ENCODE measurements around the gene TSEN54.
A peak's percentile ranks its signal among the peaks of the same experiment; 100 is the strongest.

Gene TSEN54

DNA sequence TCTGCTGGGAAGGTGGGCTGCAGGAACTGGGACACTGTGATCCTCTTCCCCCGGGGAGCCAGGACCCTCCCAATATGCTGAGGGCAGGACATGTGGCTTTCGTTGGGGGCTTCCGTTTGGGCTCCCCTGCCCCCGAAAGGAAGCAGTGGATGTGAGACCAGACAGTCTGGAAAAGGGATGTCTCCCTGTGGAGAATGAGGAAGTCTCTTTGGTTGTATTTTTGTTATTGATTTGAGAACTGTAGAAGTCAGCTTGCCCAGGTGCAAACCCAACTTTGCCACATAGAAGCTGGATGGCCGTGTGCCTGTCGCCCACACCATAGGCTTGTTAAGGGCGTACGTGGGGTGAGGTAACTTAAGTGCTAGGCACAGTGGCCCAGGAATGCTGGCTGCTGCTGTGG is 27.9 kb downstream of the TSEN54 start:
- no peak for DNase-seq (ENCODE audit: low read depth)

DNA sequence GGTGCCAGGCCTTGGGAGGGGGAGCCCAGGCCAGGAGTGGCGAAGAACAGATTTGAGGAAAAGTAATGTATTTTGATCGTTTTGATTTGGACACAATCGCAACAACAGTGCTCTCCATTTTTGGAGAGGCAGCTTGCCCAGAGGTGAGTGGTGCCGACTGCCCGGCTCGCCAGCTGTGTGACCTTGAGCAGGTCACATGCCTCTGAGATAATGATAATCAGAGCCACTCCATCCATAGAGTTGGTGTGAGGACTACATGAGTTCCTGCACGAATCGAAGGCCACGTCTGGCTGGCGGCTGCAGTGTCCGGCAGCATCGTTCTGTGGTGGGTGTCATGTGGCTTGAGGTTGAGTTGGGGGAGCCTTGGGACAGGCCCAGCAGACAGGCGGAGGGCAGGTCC is 29.9 kb downstream of the TSEN54 start:
- DNase-seq (ENCODE audit: low read depth) = no peak

DNA sequence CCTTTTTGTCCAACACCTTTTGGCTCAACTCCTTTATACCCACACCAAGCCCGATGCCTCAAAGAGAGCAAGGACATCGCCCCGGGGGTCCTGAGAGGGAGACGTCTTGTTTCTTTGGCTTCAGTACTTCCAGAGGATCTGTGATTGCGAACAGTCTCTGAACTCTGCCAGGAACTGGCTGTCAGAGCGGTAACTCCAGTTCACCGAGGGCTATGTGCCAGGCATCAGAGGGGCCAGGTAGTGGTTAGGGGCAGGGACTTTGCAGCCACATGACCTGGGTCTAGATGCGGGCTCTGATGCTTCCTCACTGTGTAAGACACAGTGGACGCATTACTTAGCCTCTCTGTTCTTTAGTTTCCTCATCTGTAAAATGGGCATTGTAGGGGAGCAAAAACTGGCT is 30.8 kb downstream of the TSEN54 start:
- DNase-seq (ENCODE audit: low read depth) = no peak

DNA sequence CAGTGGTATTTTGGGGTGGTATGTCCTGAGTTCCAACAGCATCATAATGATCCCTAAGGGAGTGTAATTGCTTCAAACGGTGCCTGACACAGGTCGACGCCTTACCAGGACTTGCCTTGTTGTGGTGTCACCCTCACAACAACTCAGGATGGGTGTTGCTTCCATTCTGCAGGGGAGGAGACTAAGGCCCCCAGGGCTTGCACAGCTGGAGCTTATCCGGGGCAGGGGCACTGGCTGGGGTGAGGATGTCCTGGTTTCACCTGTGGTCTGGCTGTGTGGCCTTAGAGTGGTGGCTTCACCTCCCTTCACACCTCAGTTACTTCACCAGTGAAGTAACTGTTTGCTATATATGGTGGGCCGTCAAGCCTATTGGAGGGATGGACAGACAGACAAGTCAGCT is 32.5 kb downstream of the TSEN54 start:
- DNase-seq (ENCODE audit: low read depth) = no peak

DNA sequence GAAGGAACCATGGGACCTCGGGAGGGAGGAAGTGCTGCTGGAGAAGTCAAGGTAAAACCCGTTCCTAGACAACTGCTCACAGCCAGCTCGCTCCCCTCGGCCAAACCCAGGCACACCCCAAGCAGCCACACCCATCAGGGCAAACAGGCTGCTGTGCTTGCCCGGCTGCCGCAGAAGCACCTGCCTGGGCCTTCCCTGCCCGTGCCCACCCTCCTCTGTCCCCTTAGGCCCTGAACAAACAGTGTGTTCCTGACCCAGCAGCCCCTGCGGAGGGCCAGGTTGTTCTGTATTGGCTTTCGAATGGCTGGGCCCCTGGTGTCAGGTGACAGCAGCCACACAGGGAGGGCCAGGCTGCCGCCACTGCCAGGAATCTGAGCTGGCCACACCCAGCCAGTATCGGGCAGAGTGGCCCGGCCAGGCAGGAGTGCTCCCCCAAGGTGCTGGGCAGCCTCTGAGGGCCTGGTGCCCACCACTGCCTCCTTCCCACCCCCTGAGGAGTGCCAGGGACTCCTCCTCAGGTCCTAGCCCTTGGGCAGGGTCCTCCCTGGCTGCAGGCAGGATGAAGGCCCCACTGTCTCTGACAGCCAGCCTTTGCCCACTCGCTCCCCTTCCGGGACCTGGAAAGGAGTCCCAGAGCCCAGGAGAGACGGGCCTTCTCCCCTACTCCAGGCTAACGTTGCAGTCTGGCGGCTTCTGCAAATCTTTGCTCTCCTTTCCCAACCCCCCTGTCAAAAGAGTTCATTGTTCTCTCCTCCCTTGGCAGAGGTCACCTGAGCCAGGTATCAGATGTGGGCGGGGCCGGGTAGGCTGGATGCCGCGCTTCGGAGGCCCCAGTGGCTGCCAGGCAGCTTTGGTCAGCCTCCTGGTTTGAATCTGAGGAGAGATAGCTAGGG is 33.2 kb downstream of the TSEN54 start:
- no peak for DNase-seq (ENCODE audit: low read depth)

DNA sequence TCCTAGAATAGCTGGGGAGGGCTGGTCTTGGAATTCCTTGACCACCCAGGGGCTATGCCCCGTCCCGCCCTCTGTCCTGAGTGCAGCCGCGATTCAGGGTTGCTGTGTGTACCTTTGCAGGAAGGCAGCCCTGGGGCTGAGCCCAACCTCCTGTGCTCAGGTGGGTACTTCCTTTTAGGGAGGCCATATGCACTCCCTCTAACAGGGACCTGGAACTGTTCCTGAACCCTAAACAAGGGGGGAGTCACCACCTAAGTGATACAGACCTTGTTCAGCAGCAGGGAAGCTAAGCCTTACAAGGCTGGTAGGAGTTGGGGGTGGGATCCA is 33.8 kb downstream of the TSEN54 start:
- no peak for DNase-seq (ENCODE audit: low read depth)

DNA sequence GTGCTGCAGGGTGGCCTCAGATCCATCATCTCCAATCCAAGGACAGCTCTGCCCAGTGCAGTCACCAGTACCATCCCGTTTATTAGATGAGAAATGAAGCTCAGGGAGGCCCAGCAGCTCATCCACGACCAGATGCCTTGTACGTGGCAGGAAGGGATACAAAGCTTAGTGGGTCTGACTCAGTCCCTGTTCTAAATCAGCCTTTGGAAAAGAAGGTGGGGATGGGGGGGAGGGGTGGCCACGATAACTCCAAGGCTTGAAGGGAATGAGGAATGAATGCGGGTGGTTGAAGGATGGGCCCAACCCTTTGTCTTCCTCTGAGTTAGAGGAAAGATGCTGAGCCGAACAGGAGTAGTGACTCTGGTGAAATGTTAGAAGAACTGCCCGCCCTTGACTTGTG is 34.9 kb downstream of the TSEN54 start:
- DNase-seq (ENCODE audit: low read depth) = peak; percentile 70

DNA sequence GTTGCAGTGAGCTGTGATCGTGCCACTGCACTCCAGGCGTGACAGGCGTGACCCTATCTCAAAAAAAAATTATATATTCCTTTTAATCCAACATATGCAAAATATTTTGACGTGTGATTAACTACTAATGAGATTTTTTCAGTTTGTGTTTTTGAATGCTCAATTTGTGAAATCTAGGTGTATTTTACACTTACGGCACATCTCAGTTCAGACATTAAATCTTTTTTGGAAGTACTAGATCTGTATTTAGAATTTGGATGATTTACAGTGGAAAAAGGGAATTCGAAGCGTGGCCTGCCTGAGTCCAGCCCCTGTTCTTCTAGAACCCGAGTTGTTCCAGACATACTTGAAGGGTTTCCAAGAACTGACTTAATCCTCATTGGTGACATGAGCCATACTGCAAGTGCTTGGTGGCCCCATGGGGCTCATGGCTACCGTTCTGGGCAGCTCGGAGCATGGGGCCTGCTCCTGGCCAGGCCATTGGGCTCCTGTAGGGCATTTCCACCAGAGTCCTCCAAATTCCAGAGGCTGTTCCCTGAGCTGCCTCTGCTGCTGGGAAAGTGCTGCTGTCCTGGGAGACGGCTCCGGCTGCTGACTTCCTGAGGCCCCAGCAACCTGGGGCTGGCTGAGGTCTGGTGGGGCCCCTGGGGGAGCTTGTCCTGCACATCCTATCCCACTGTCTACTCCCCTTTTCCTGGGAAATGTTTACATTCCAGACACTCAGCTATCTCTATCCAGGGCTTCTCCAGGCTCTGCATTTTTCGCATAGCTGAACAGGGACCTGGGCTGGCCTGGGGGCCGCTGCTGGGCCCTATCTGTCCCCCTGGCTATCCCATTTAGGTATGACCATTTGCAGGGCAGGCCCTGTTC is 36.3 kb downstream of the TSEN54 start:
- DNase-seq (ENCODE audit: low read depth) = peak; percentile 73

DNA sequence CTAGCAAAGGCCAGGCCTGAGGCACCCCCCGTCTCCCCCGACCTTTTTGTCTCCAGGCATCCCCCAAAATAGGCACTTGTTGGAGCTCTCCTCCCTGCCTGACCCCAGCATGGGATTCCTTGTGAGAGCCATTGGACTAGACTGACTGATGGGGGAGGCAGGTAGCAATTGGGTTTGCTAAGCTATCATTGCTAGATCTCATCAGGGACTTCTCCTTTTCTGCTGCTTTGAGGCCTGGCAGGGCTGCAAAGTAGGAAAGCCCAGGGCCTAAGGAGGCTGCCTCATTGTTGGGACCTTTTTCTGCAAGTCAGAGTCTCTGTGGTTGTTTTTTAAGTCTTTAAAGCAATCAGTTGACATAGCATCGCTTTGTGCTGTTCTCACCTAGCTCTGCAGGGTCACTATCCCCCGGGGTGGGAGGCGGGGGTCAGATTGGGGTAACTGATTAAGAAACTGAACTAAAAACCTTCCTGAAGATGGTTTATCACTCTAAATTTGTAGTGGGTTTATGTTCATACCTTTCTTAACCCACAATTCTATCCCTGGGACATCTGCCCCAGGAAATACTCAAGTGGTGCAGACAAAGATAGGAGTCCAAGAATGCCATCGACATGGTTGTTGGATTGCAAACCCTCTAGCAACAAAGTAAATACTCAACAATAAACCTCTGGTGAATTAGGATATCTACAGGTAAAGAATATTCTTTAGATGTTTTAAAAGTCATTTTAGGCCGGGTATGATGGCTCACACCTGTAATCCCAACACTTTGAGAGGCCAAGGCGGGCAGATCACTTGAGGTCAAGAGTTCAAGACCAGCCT is 37.2 kb downstream of the TSEN54 start:
- no peak for DNase-seq (ENCODE audit: low read depth)

DNA sequence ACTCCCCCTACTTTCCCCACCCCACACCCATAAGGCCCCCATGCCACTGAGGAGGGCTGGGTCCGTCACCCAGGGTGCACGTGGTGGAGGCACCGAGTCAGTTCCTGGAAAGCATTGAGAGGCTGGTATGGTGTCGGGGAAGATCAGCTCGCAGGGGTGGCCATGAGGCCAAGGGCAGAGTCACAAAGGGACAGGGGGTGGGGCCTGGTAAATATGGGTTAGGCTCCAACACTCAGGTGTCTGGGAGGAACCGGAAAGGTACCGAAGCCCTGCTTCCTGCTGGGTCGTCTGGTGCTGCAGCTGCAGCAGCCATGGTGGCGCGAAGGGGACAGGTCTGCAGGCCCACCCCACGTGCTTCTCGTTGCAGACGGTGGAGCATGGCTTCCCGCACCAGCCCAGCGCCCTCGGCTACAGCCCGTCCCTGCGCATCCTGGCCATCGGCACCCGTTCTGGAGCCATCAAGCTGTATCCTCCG is 39.4 kb downstream of the TSEN54 start:
- no peak for DNase-seq (ENCODE audit: low read depth)

DNA sequence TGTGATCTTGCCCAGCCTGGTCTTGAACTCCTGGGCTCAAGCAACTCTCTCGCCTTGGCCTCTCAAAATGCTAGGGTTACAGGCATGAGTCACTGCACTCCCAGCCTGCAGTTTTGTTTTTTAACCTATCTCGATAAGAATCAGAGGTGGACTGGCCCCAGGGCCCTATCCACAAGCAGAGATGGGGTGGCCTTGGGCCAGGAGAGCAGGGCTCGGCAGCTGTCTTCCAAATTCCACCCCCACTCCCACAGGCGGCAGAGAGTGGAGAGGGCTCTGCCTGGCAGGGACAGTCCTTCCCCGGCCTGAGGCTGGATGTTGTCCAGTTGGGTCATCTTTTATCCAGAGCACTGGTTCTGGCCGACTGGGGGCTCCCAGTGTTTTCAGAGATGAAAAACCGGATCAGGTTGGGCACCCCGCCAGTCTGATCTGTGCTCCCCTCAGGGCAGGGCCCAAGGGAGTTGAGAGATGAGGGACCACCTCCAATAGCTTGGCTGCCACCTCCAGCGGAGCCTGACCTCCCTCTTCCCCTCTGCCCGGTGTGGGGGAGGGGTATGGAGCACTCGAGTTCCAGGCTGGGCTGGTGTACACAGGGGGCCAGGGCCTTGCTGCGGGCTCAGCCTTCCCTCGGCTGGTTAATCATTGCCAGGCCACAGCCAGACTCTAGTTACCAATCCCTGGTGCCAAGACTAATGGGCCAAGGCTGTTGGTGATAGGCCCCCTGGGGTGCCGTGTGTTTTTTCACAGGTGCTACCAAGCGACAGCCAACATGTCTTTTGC is 40.9 kb downstream of the TSEN54 start:
- DNase-seq (ENCODE audit: low read depth) = peak; percentile 71

DNA sequence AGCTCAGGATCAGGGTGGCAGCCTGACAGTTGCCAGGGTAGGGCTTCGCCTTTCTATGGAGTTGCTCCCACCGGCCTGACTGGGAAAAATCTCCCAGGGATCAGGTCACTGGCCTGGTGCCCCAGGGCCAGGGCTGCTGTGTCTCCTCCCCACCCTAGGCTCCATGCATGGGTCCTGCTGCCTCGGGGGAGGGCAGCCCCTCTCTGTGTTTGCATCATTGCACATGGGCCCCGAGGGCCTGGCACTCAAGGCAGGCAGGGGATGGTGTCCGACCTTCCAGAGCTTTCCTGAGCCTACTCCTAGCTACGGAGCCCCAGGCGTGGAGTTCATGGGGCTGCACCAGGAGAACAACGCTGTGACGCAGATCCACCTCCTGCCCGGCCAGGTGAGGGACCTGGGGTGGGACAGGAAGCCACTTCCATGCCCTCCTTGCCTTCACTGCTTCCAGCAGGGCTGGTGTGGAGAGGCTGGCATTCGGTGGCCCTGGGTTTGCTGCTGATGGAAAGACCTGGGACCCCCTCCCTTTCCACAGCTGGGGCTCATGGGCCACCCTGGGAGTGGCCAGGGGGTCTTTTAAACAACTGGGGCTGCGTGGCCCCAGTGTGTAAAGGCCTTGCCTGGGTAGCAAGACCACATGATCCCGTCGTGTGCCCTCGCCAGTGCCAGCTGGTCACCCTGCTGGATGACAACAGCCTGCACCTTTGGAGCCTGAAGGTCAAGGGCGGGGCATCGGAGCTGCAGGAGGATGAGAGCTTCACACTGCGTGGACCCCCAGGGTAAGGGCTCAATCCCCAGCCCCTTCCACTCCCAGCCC is 41.7 kb downstream of the TSEN54 start:
- no peak for DNase-seq (ENCODE audit: low read depth)

DNA sequence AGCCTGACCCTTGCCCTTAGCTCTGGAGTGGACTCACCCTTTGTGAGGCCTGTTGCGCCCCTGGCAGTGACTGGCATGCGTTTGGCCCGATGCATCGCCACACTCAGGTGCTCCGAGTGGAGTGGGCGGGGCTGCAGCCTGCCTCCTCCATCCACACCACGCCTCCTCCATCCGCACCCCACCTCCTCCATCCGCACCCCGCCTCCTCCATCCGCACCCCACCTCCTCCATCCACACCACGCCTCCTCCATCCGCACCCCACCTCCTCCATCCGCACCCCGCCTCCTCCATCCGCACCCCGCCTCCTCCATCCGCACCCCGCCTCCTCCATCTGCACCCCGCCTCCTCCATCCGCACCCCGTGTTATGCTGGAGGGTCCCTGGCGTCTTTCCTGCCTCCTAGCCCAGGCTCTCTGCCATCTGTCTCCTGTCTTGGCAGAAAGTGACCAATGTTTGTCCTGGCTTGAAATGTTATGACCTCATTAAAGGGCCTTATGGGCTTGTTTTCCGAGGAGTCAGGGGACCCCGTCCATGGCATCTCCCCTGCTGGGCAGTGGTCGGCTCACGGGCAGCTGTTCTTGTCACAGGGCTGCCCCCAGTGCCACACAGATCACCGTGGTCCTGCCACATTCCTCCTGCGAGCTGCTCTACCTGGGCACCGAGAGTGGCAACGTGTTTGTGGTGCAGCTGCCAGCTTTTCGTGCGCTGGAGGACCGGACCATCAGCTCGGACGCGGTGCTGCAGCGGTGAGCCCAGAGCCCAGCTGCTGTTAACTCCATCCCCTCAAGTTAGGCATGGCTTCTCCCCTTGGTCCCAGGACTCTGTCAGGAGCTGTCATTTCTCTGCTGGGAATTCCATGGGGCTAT is 42.6 kb downstream of the TSEN54 start:
- DNase-seq (ENCODE audit: low read depth) = no peak

DNA sequence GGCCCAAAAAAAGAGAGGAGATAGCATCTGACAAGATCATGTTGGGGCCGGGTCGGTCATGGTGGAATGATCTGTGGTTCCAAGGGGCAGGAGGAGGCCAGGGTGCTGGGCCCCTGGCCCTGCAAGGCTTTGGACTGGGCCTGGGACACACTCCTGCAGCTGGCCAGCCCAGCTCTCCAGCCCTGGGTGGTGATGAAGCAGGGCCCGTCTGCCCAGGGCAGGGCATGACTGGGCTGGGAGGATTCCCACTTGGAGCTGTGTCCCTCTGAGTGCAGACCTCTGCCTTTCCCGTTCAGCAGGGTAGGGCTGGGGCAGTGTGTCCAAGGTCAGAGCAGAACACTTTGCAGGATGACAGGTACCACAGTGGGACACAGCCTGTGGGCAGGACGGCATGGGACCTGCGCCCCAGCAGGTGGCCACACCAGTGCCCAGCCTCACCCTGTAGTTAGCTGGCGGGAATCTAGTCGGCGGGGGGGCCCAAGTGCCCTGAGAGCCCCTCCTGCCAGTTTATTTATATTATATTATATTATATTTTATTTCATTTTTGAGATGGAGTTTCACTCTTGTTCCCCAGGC is 43.7 kb downstream of the TSEN54 start:
- DNase-seq (ENCODE audit: low read depth) = no peak

DNA sequence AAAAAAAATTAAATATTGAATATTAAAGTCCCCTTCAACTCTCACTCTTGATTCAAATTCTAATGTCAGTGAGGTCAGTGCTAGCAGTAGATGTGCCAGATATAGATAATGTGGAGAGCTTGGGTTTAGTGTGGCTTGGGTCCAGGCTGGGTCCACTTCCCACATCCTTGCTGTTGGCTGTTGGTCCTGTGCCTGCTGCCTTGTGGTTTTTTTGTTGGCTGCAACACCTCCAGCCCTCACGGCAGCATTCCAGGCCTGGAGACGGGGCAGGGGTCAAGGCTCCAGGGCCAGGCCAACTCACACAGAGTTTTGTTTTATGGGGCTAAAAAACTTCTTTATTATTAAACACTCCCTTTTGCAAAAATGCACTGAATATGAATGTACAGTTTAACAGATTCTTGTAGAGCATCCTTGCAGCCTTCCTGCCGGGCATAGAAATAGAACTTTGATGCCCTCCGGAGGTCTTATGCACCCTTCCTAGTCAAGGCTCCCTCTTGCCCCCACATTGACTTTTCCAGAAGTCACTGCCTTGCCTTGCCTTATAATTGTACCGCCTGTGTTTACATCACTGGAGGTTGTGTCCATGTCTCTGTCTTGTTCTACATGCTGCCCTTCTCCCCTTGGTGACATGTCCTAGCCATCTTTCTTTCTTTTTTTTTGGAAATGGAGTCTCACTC is 45.7 kb downstream of the TSEN54 start:
- DNase-seq (ENCODE audit: low read depth) = peak; percentile 35

DNA sequence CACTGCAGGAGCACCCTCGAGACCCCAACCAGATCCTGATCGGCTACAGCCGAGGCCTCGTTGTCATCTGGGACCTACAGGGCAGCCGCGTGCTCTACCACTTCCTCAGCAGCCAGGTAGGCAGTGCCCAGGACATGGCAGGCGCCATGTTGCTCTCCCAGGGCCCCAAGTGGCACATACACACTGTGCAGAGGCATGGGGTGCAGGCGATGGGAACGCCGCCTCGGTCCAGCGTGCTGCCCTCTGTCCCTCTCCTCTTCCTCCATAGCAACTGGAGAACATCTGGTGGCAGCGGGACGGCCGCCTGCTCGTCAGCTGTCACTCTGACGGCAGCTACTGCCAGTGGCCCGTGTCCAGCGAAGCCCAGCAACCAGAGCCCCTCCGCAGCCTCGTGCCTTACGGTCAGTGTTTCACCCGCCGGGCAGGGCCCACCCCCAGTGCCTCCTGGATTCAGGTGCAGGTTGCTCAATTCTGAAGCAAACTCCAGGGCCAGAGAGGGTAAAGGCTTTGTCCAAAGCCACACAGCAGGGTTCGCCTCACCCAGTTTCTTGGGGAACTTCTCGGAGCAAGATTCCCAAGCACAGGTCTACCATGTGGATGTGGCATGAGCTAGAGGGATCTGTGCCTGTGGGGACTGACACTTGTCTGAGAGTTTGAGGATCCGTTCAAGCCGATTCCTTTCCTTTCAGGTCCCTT is 46.9 kb downstream of the TSEN54 start:
- DNase-seq (ENCODE audit: low read depth) = no peak

DNA sequence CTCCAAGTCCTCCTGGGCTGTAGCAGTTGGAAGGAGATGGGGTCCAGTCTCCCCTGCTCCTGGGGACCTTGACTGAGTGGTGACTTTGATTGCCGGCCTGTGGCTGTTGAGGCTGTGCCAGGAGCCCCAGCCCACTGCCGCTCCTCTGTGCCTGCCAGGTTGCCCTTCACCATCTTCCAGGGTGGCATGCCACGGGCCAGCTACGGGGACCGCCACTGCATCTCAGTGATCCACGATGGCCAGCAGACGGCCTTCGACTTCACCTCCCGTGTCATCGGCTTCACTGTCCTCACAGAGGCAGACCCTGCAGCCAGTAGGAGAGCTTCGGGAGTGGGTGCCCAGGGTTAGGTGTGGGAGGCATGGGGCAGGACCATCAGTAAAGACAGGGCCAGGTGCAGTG is 47.9 kb downstream of the TSEN54 start:
- DNase-seq (ENCODE audit: low read depth) = no peak

DNA sequence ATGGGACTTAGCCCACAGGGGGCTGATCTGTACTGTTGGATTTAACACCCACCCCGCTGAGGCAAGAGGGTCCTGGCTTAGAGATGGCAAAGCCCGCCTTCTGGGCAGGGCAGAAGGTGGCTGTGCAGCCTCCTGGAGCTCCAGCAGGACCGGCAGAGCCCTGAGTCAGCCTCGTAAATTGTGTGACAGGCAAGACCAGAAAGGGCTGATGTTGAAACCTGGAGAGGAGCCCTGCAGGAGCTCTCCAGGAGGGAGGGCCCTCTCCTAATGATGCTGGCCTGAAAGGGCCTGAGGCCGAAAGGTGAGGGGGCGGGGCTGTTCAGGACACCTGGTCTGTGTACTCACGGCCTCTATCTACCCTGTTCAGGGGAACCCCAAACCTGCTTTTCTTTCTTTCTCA is 48.7 kb downstream of the TSEN54 start:
- peak; percentile 56 for DNase-seq (ENCODE audit: low read depth)
